Measurements from ENCODE around the gene TNNI3K.
A peak's percentile ranks its signal among the peaks of the same experiment; 100 is the strongest.

Gene TNNI3K

DNA sequence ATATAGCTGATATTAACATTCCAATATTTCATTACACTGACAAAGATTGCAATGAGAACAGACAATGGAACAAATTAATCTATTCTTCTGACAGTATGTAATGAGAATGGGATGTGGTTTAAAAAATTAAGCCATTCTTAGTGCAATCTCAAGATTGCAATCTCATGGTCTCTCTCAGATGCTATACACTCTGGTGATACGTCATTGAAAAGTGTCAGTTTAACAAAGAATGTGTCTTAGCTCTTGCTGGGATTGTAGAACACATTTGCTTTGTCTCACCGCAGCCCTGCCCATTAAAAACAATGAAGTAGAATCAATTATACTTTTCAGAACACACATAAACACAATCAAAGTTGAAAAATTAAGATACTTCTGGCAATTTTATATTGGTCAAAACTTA is 222.1 kb downstream of the TNNI3K start:
- DNase-seq (ENCODE audit: insufficient read length) (no peak), FAIRE-seq (no peak)
- no peak for TF ChIP-seq POLR2AphosphoS5 (IDR thresholded peaks at IDR 0.05; ENCODE audit: low read depth, low read length)
- TF ChIP-seq POLR2A (IDR thresholded peaks at IDR 0.05; ENCODE audit: low read depth, low read length): no peak
- TF ChIP-seq TAF1 (IDR thresholded peaks at IDR 0.05; ENCODE audit: borderline replicate concordance, low read depth, low read length): no peak

GRCh38 chr1:74463333-74463988 is 228.3 kb downstream of the TNNI3K start:
- DNase-seq (ENCODE audit: insufficient read length): no peak
- TF ChIP-seq TAF1 (IDR thresholded peaks at IDR 0.05; ENCODE audit: borderline replicate concordance, low read depth, low read length) (no peak), POLR2A (IDR thresholded peaks at IDR 0.05; ENCODE audit: low read depth, low read length) (no peak), POLR2AphosphoS5 (IDR thresholded peaks at IDR 0.05; ENCODE audit: low read depth, low read length) (no peak)
- FAIRE-seq: peak; percentile 68

- FAIRE-seq: no peak
- no peak for DNase-seq (ENCODE audit: insufficient read length)
Observed at GRCh38 chr1:74464037-74464436, 228.8 kb downstream of the TNNI3K start.

GRCh38 chr1:74465193-74465681 is 230.1 kb downstream of the TNNI3K start:
- DNase-seq (ENCODE audit: insufficient read length) (no peak), FAIRE-seq (no peak)
- TF ChIP-seq POLR2A (IDR thresholded peaks at IDR 0.05; ENCODE audit: low read depth, low read length) (no peak), TAF1 (IDR thresholded peaks at IDR 0.05; ENCODE audit: borderline replicate concordance, low read depth, low read length) (no peak), POLR2AphosphoS5 (IDR thresholded peaks at IDR 0.05; ENCODE audit: low read depth, low read length) (no peak)

More at GRCh38 chr1:74464037-74464436, 228.8 kb downstream of the TNNI3K start:
- TF ChIP-seq POLR2AphosphoS5 (IDR thresholded peaks at IDR 0.05; ENCODE audit: low read depth, low read length): no peak
- TF ChIP-seq TAF1 (IDR thresholded peaks at IDR 0.05; ENCODE audit: borderline replicate concordance, low read depth, low read length): no peak
- no peak for TF ChIP-seq POLR2A (IDR thresholded peaks at IDR 0.05; ENCODE audit: low read depth, low read length)

- FAIRE-seq: no peak
- TF ChIP-seq TAF1 (IDR thresholded peaks at IDR 0.05; ENCODE audit: borderline replicate concordance, low read depth, low read length) (no peak), POLR2A (IDR thresholded peaks at IDR 0.05; ENCODE audit: low read depth, low read length) (no peak), POLR2AphosphoS5 (IDR thresholded peaks at IDR 0.05; ENCODE audit: low read depth, low read length) (no peak)
- no peak for DNase-seq (ENCODE audit: insufficient read length)
Observed at GRCh38 chr1:74467786-74468377, 232.7 kb downstream of the TNNI3K start.

GRCh38 chr1:74468982-74469603 is 233.9 kb downstream of the TNNI3K start:
- FAIRE-seq: peak; percentile 30
- DNase-seq (ENCODE audit: insufficient read length): no peak
- no peak for TF ChIP-seq TAF1 (IDR thresholded peaks at IDR 0.05; ENCODE audit: borderline replicate concordance, low read depth, low read length)
- TF ChIP-seq POLR2A (IDR thresholded peaks at IDR 0.05; ENCODE audit: low read depth, low read length): no peak
- no peak for TF ChIP-seq POLR2AphosphoS5 (IDR thresholded peaks at IDR 0.05; ENCODE audit: low read depth, low read length)

DNA sequence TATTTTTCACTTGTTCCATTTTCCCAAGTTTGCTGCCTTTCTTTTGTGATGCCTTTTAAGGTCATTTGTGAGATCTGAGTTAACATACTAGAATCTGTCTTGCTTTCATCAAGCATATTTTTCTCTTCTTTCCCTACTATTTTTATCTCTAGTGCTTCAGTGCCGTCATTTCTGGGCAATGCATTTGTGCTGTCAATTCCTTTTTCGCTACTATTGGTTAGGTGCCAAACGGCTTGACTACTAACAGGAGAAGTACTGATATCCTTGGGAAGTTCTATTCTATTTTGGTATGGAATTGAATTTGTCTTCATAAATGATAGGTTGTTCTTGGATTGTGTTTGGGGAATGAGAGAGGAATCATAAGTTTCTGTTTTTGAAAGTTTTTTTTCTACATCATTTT is 235.1 kb downstream of the TNNI3K start:
- FAIRE-seq (no peak), DNase-seq (ENCODE audit: insufficient read length) (no peak)
- TF ChIP-seq TAF1 (IDR thresholded peaks at IDR 0.05; ENCODE audit: borderline replicate concordance, low read depth, low read length): no peak
- no peak for TF ChIP-seq POLR2AphosphoS5 (IDR thresholded peaks at IDR 0.05; ENCODE audit: low read depth, low read length)

GRCh38 chr1:74470936-74471335 is 235.7 kb downstream of the TNNI3K start:
- FAIRE-seq (no peak), DNase-seq (ENCODE audit: insufficient read length) (no peak)
- TF ChIP-seq TAF1 (IDR thresholded peaks at IDR 0.05; ENCODE audit: borderline replicate concordance, low read depth, low read length): no peak
- TF ChIP-seq POLR2AphosphoS5 (IDR thresholded peaks at IDR 0.05; ENCODE audit: low read depth, low read length): no peak
- no peak for TF ChIP-seq POLR2A (IDR thresholded peaks at IDR 0.05; ENCODE audit: low read depth, low read length)

- no peak for TF ChIP-seq POLR2AphosphoS5 (IDR thresholded peaks at IDR 0.05; ENCODE audit: low read depth, low read length)
- FAIRE-seq (no peak), DNase-seq (ENCODE audit: insufficient read length) (no peak)
Observed at GRCh38 chr1:74471470-74471869, 236.3 kb downstream of the TNNI3K start.

DNA sequence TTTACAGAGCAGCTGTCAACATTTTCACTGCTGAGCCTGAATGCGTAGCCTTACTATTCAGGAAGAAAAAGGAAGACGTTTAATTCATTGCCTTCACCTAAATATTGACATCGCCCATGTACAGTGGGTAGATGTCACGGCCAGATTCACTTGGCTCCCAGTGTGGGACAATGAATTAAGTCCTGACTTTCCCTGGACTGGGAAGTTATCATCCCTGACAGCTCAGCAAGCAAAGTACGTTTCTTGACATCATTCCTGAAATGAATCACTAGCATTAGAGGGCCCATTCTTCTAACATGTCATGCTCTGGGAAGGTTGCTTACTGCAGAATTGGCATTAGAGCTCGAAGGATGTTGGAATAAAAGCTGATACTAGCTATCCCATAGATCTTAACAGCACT is 239.4 kb downstream of the TNNI3K start:
- DNase-seq (ENCODE audit: insufficient read length) (no peak), FAIRE-seq (no peak)
- TF ChIP-seq TAF1 (IDR thresholded peaks at IDR 0.05; ENCODE audit: borderline replicate concordance, low read depth, low read length) (no peak), POLR2A (IDR thresholded peaks at IDR 0.05; ENCODE audit: low read depth, low read length) (no peak), POLR2AphosphoS5 (IDR thresholded peaks at IDR 0.05; ENCODE audit: low read depth, low read length) (no peak)

DNA sequence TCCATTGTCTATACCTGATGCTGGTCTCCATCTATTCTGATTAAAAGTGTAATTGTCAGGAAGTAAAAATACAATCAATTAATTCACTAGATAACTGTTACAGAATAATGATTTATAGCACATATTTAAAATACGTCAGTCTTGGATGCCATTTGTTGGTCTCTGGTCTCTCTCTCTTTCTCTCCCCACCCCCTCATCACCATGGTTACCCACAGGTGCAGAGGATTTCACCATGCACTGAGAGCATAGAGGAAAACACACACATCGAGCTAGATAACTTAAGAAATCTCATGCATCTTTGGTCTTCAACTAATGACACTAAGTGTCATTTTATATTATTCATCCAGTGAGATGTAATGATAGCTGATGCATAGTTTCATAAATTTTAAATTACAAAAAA is 243.8 kb downstream of the TNNI3K start:
- TF ChIP-seq TAF1 (IDR thresholded peaks at IDR 0.05; ENCODE audit: borderline replicate concordance, low read depth, low read length) (no peak), POLR2AphosphoS5 (IDR thresholded peaks at IDR 0.05; ENCODE audit: low read depth, low read length) (no peak), POLR2A (IDR thresholded peaks at IDR 0.05; ENCODE audit: low read depth, low read length) (no peak)
- FAIRE-seq (no peak), DNase-seq (ENCODE audit: insufficient read length) (no peak)

GRCh38 chr1:74480068-74480467 is 244.9 kb downstream of the TNNI3K start:
- no peak for DNase-seq (ENCODE audit: insufficient read length)
- no peak for TF ChIP-seq POLR2AphosphoS5 (IDR thresholded peaks at IDR 0.05; ENCODE audit: low read depth, low read length)
- no peak for TF ChIP-seq POLR2A (IDR thresholded peaks at IDR 0.05; ENCODE audit: low read depth, low read length)
- TF ChIP-seq TAF1 (IDR thresholded peaks at IDR 0.05; ENCODE audit: borderline replicate concordance, low read depth, low read length): no peak
- no peak for FAIRE-seq
